ENCODE measurements around the gene PIRT.

GRCh38 chr17:10871914-10872313, 34.0 kb upstream of the PIRT start:
- TF ChIP-seq EP300 (IDR thresholded peaks at IDR 0.05) = no peak
- TF ChIP-seq POLR2A (IDR thresholded peaks at IDR 0.05) = no peak
